ENCODE measurements around the gene GGA2.

DNA sequence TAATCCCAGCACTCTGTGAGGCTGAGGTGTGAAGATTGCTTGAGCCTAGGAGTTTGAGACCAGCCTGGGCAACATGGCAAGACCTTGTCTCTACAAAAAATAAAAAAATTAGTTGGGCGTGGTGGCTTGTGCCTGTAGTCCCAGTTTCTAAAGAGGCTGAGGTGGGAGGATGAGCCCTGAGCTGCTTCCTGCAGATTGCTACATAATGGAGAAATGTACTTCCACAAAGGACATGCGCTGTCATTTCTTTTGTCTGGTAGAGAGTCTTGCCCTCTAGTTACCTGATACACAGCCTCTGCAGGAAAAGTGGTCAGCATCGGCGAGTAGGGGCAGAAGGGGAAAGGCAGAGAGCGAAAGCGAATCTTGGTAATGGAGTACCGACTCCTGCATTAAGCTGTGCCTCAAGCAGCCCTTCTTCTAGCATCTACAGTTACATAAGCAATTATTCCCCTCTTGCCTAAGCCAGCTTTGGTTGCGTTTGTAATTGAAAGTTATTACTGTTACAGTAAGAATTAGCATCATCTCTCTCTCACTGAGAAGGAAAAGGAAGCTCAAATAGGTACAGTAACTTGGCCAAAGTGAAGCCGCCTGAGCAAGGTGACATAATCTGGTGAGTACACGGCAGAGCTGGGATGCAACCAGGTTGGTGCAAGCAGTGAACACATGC lies 18.5 kb upstream of the GGA2 start:
- TF ChIP-seq, protein P1, sequence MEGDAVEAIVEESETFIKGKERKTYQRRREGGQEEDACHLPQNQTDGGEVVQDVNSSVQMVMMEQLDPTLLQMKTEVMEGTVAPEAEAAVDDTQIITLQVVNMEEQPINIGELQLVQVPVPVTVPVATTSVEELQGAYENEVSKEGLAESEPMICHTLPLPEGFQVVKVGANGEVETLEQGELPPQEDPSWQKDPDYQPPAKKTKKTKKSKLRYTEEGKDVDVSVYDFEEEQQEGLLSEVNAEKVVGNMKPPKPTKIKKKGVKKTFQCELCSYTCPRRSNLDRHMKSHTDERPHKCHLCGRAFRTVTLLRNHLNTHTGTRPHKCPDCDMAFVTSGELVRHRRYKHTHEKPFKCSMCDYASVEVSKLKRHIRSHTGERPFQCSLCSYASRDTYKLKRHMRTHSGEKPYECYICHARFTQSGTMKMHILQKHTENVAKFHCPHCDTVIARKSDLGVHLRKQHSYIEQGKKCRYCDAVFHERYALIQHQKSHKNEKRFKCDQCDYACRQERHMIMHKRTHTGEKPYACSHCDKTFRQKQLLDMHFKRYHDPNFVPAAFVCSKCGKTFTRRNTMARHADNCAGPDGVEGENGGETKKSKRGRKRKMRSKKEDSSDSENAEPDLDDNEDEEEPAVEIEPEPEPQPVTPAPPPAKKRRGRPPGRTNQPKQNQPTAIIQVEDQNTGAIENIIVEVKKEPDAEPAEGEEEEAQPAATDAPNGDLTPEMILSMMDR (conservative IDR thresholded peaks at IDR 0.05): no peak
- no peak for TF ChIP-seq EZH2 (IDR thresholded peaks at IDR 0.05; ENCODE audit: low read depth)
